Adrenal gland (tissue), 12 donors: ENCODE data around the gene NKX2-3. TPM values are rescaled to one million over a fixed set of nuclear protein-coding genes. Genes with fewer than 3 reads are reported as not detected.

Experiments
- DNase-seq, 7 donors: peaks; one replicate each; pipeline ENCODE4 v3.0.0-alpha.2; 2019 to 2020
- H3K27ac ChIP-seq, 5 donors: fragments of 200-600 bp; sonication (generic) in 4 of 5; 1 replicate in 3 of 5; 2 replicates in 2 of 5; pipeline versions ENCODE4 v1.5.1 to v1.8.0; 2016 to 2020; ENCODE audit warnings: mild to moderate bottlenecking in 1 of 5
- H3K27me3 ChIP-seq: fragments of 200-600 bp; 2 replicates; pipeline ENCODE4 v1.8.0; 2021
- H3K36me3 ChIP-seq, 2 donors: fragments of 200-600 bp; replicated peaks in 1 of 2; 1 replicate in 1 of 2; 2 replicates in 1 of 2; pipeline versions ENCODE4 v1.5.1 to v1.8.0; 2018 to 2022
- H3K4me1 ChIP-seq, 2 donors: fragments of 200-600 bp; replicated peaks in 1 of 2; 1 replicate in 1 of 2; 2 replicates in 1 of 2; pipeline versions ENCODE4 v1.5.1 to v1.8.0; 2018 to 2021
- H3K4me3 ChIP-seq, 4 donors: fragments of 200-600 bp; sonication (generic) in 3 of 4; one replicate each; pipeline ENCODE4 v1.5.1; 2016 to 2018
- H3K9me3 ChIP-seq, 3 donors: fragments of 200-600 bp; sonication (generic) in 1 of 3; replicated peaks in 1 of 3; 1 replicate in 2 of 3; 2 replicates in 1 of 3; pipeline versions ENCODE4 v1.5.1 to v1.8.0; 2016 to 2021
- CTCF ChIP-seq, 6 experiments: fragments of 450-650 bp in 4 of 6; fragments of 200-600 bp in 2 of 6; sonication (generic) in 1 of 6; IDR thresholded peaks; 1 replicate in 5 of 6; 2 replicates in 1 of 6; pipeline versions ENCODE4 v1.5.1 to v1.8.0; 2016 to 2021; ENCODE audit warnings: antibody characterized with exemption in 6 of 6, mild to moderate bottlenecking in 2 of 6, moderate library complexity in 1 of 6
- POLR2A ChIP-seq, 2 donors: fragments of 450-650 bp; IDR thresholded peaks; one replicate each; pipeline ENCODE4 v1.6.1; 2017; ENCODE audit warnings: antibody characterized with exemption in 2 of 2, mild to moderate bottlenecking in 2 of 2, moderate library complexity in 1 of 2
- WGBS, 4 donors: extraction: QIAGEN DNeasy Blood & Tissue Kit in 2 of 4; methylation state at CpG; one replicate each; pipeline versions ENCODE4 v1.1.5 to v1.1.7; 2013 to 2017; 5-methylcytosine and 5-hydroxymethylcytosine counted together
- intact Hi-C, 2 donors: fragments of 100-400 bp; cut with DNase I; formaldehyde crosslinking; loops; one replicate each; pipeline versions ENCODE4 v1.14.1 to v1.15.0; 2022 to 2023
- polyA plus RNA-seq, 3 donors: library from polyadenylated mRNA; stranded (reverse); fragments of 200-250 nt in 2 of 3; fragments of 350-450 nt in 1 of 3; fragmentation: Illumina TruSeq in 1 of 3; extraction: RNeasy Lipid Tissue Mini Kit (QIAGEN cat#74804) in 1 of 3; gene quantifications; one replicate each; pipeline ENCODE4 v1.2.3, GENCODE V29; 2013 to 2014
- total RNA-seq, 9 donors: library from RNA; depleted of rRNA in 4 of 9; stranded (reverse); fragments of >200 nt in 4 of 9; fragments of 120-200 nt in 1 of 9; fragmentation: NEBNext Ultra II Directional in 1 of 9; extraction: Animal tissue kit (Norgen Biotek cat#: 25700) in 1 of 9; gene quantifications; one replicate each; pipeline versions ENCODE4 v1.1.0 to v1.2.4, GENCODE V29; 2013 to 2023
- donor health status: healthy with polysubstance abuse.
- donor health status: Bipolar disorder and iron deficiency.
- donor health status: DM: yes; HTN: yes; CAD: no.
- donor health status: DM: no; HTN: no; CAD: no.
- donor health status: DM: no; HTN: no; CAD: no.
- donor health status: DM: yes; HTN: yes; CAD: no.

The NKX2-3 gene
- total and polyA plus RNA-seq, 12 donors = 0.03 TPM; not detected in 11

GRCh38 chr10:99489271-99489670 lies 43.5 kb upstream of the NKX2-3 start:
- DNase-seq = no peak
- H3K36me3 ChIP-seq = no peaks in the 10 kb centered on the region

GRCh38 chr10:99497343-99498025 lies 35.3 kb upstream of the NKX2-3 start:
- TF ChIP-seq CTCF (IDR thresholded peaks at IDR 0.05) (no peak), POLR2A (IDR thresholded peaks at IDR 0.05) (no peak)
- intact Hi-C loops = no loop called here
- H3K4me3 ChIP-seq = no peak overlapping the region
- no peaks in the 10 kb centered on the region for H3K9me3 ChIP-seq
- no peak for DNase-seq
- WGBS, 4 donors = 26 to 35% (median 28%) methylated on average over 4 to 6 of the region's 6 CpGs
- no peaks in the 10 kb centered on the region for H3K36me3 ChIP-seq
- no peak overlapping the region for H3K27ac ChIP-seq
- no peaks in the 10 kb centered on the region for H3K4me1 ChIP-seq
- no peaks in the 10 kb centered on the region for H3K27me3 ChIP-seq

More at GRCh38 chr10:99489271-99489670, 43.5 kb upstream of the NKX2-3 start:
- Histone ChIP-seq H3K4me1 (no peaks in the 10 kb centered on the region), H3K9me3 (no peaks in the 10 kb centered on the region), H3K4me3 (no peak overlapping the region), H3K27ac (no peak overlapping the region), H3K27me3 (peaks cover 18% of the 10 kb centered on the region)
- WGBS, 4 donors = 40 to 53% (median 46%) methylated on average over 3 of the region's 3 CpGs
- no peak for TF ChIP-seq POLR2A (IDR thresholded peaks at IDR 0.05)
- TF ChIP-seq CTCF (IDR thresholded peaks at IDR 0.05) = no peak
- intact Hi-C loops = no loop called here

- Histone ChIP-seq H3K27me3 (peaks cover 23% of the 10 kb centered on the region), H3K27ac (no peak overlapping the region), H3K4me1 (no peaks in the 10 kb centered on the region), H3K36me3 (no peaks in the 10 kb centered on the region), H3K9me3 (no peaks in the 10 kb centered on the region), H3K4me3 (no peak overlapping the region)
- TF ChIP-seq POLR2A (IDR thresholded peaks at IDR 0.05) (no peak), CTCF (IDR thresholded peaks at IDR 0.05) (no peak)
- 72 to 87% (median 76%) methylated on average over 1 of the region's 1 CpG for WGBS, 4 donors
- intact Hi-C loops = no loop called here
- no peak for DNase-seq
Observed at GRCh38 chr10:99506416-99506815, 26.3 kb upstream of the NKX2-3 start.

GRCh38 chr10:99507265-99507664 lies 25.5 kb upstream of the NKX2-3 start:
- H3K36me3 ChIP-seq = no peaks in the 10 kb centered on the region
- no peaks in the 10 kb centered on the region for H3K4me1 ChIP-seq
- H3K4me3 ChIP-seq = no peak overlapping the region
- no peak for TF ChIP-seq POLR2A (IDR thresholded peaks at IDR 0.05)
- TF ChIP-seq CTCF (IDR thresholded peaks at IDR 0.05) = no peak
- DNase-seq = no peak
- H3K9me3 ChIP-seq = no peaks in the 10 kb centered on the region
- intact Hi-C loops = no loop called here
- peaks cover 23% of the 10 kb centered on the region for H3K27me3 ChIP-seq
- H3K27ac ChIP-seq = no peak overlapping the region
